ENCODE measurements around the gene WFS1. TPM values are rescaled to one million over a fixed set of nuclear protein-coding genes. Genes with fewer than 3 reads are reported as not detected.

Gene WFS1
- total and polyA plus RNA-seq, 7 donors = 5.9 to 13.3 (median 8.8) TPM

- TF ChIP-seq CTCF (IDR thresholded peaks at IDR 0.05) = no peak
- intact Hi-C loops (cut with DNase I) = no loop called here
- no peak for DNase-seq
Measured at GRCh38 chr4:6291784-6292297, 22.2 kb downstream of the WFS1 start.

DNA sequence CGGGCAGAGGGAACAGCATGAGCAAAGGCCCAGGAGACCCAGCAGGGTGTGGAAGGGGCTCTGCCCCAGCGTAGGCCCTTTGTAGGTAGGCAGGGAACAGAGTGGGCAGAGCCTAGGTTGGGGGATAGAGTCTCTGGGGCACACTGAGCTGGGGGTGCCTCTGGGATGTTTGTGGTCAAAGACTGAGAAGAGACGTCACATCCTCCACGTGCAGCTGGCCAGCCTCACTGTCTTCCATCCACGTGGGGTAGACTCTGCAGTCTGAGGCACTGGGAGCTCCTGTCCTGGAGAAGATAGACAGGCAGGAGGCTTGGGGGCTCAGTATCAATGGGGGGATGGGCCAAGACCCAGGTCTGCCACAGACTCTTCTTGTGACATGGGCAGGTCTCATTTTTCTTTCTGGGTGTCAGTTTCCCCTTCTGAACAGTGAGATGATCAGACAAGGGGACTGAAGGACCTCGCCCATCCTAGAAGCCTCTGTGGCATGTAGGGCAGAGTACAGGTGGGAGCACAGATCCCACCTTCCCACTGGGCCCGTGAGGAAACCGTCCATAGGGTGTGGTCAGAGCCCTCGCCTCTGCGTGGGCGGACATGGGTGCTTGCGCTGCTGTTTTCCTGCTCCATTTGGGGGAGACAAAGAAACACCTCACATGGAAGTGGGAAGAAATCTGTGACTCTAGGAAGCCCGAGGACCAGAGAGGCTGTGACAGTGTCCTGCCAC, 22.9 kb downstream of the WFS1 start:
- no peak overlapping the region for H3K27ac ChIP-seq
- 83 to 89% (median 86%) methylated on average over 13 of the region's 13 CpGs for WGBS, 3 donors
- no peaks in the 10 kb centered on the region for H3K27me3 ChIP-seq (ENCODE audit: insufficient read depth in 3 of 3, low read length in 2 of 3)
- no peak for TF ChIP-seq CTCF (IDR thresholded peaks at IDR 0.05)
- no peaks in the 10 kb centered on the region for H3K4me1 ChIP-seq
- DNase-seq = no peak
- no peaks in the 10 kb centered on the region for H3K9me3 ChIP-seq
- H3K4me3 ChIP-seq = no peak overlapping the region
- peaks cover 0 to 62% of the 10 kb centered on the region in 2 donors for H3K36me3 ChIP-seq (ENCODE audit: insufficient read depth in 1 of 2, low read depth in 1 of 2)
- intact Hi-C loops (cut with DNase I) = no loop called here
- no peak for ATAC-seq

More at GRCh38 chr4:6291784-6292297, 22.2 kb downstream of the WFS1 start:
- peaks cover 0 to 63% of the 10 kb centered on the region in 2 donors for H3K36me3 ChIP-seq (ENCODE audit: insufficient read depth in 1 of 2, low read depth in 1 of 2)
- no peaks in the 10 kb centered on the region for H3K4me1 ChIP-seq
- H3K4me3 ChIP-seq = no peak overlapping the region
- no peaks in the 10 kb centered on the region for H3K9me3 ChIP-seq
- no peak overlapping the region for H3K27ac ChIP-seq
- ATAC-seq = peak in 1 of 4 donors; percentile 22
- WGBS, 3 donors = 86 to 91% (median 86%) methylated on average over 20 to 21 of the region's 21 CpGs
- no peaks in the 10 kb centered on the region for H3K27me3 ChIP-seq (ENCODE audit: insufficient read depth in 3 of 3, low read length in 2 of 3)

GRCh38 chr4:6293097-6293445, 23.4 kb downstream of the WFS1 start:
- no peak for DNase-seq
- Histone ChIP-seq H3K9me3 (no peaks in the 10 kb centered on the region), H3K36me3 (ENCODE audit: insufficient read depth in 1 of 2, low read depth in 1 of 2) (peaks cover 0 to 66% of the 10 kb centered on the region in 2 donors), H3K27me3 (ENCODE audit: insufficient read depth in 3 of 3, low read length in 2 of 3) (no peaks in the 10 kb centered on the region), H3K4me3 (no peak overlapping the region), H3K27ac (no peak overlapping the region), H3K4me1 (no peaks in the 10 kb centered on the region)
- WGBS, 3 donors = 90 to 91% (median 90%) methylated on average over 8 of the region's 8 CpGs
- no peak for TF ChIP-seq CTCF (IDR thresholded peaks at IDR 0.05)
- no peak for ATAC-seq
- intact Hi-C loops (cut with DNase I) = no loop called here

- no peaks in the 10 kb centered on the region for H3K9me3 ChIP-seq
- DNase-seq (no peak), ATAC-seq (no peak)
- no peaks in the 10 kb centered on the region for H3K27me3 ChIP-seq (ENCODE audit: insufficient read depth in 3 of 3, low read length in 2 of 3)
- intact Hi-C loops (cut with DNase I) = no loop called here
- H3K4me3 ChIP-seq = no peak overlapping the region
- H3K27ac ChIP-seq = no peak overlapping the region
- peaks cover 0 to 66% of the 10 kb centered on the region in 2 donors for H3K36me3 ChIP-seq (ENCODE audit: insufficient read depth in 1 of 2, low read depth in 1 of 2)
- WGBS, 3 donors = 89 to 99% (median 89%) methylated on average over 8 of the region's 8 CpGs
- no peak for TF ChIP-seq CTCF (IDR thresholded peaks at IDR 0.05)
- no peaks in the 10 kb centered on the region for H3K4me1 ChIP-seq
Measured at GRCh38 chr4:6293661-6294060, 24.0 kb downstream of the WFS1 start.
